Astrocyte of the hippocampus (primary cell): ENCODE results near the gene CDC25B.
"Not testable (repeated sequence)": the region's sequence is repeated elsewhere in the genome, so short reads cannot be mapped to it uniquely, and the experiment has no call there.

ENCODE experiments used
- DNase-seq: peaks from one replicate; pipeline ENCODE4 v3.0.0; 2011; ENCODE audit warnings: low read depth, low spot score

The CDC25B gene

GRCh38 chr20:3784863-3785239, 11.3 kb upstream of the CDC25B start:
- DNase-seq = no peak

GRCh38 chr20:3785240-3786125, 10.6 kb upstream of the CDC25B start:
- peak; percentile 31 for DNase-seq

GRCh38 chr20:3786126-3786484, 10.0 kb upstream of the CDC25B start:
- peak; percentile 78 for DNase-seq

GRCh38 chr20:3786665-3787323, 9.3 kb upstream of the CDC25B start, which contains the start of gene CENPB:
TSS of gene CENPB (minus strand) at chr20:3786740. CDS start at chr20:3786483, 257 bp downstream.
- peak; percentile 95 for DNase-seq

- DNase-seq = no peak
These were observed 8.6 kb upstream of the CDC25B start for GRCh38 chr20:3787324-3788014.

- no peak for DNase-seq
These were observed 7.4 kb upstream of the CDC25B start for GRCh38 chr20:3788685-3789155.

- not testable (repeated sequence) for DNase-seq
These were observed 6.9 kb upstream of the CDC25B start for GRCh38 chr20:3789201-3789600.

GRCh38 chr20:3794168-3794567, 1.9 kb upstream of the CDC25B start:
- DNase-seq = not testable (repeated sequence)

GRCh38 chr20:3794701-3795420, 1.2 kb upstream of the CDC25B start:
- DNase-seq = no peak

- no peak for DNase-seq
These were observed 541 bp downstream of the CDC25B start for GRCh38 chr20:3796477-3797225.

GRCh38 chr20:3797226-3797545, 1.1 kb downstream of the CDC25B start:
- no peak for DNase-seq

- no peak for DNase-seq
These were observed 1.7 kb downstream of the CDC25B start for GRCh38 chr20:3797592-3798372.

GRCh38 chr20:3798373-3798768, 2.3 kb downstream of the CDC25B start:
- no peak for DNase-seq

GRCh38 chr20:3798908-3799248, 2.8 kb downstream of the CDC25B start:
- DNase-seq = no peak

GRCh38 chr20:3800256-3800877, 4.3 kb downstream of the CDC25B start:
- no peak for DNase-seq

GRCh38 chr20:3800878-3801260, 4.8 kb downstream of the CDC25B start:
- DNase-seq = no peak

- DNase-seq = no peak
These were observed 5.2 kb downstream of the CDC25B start for GRCh38 chr20:3801299-3801698.

- DNase-seq = no peak
These were observed 5.7 kb downstream of the CDC25B start for GRCh38 chr20:3801846-3802245.

- DNase-seq = no peak
These were observed 6.6 kb downstream of the CDC25B start for GRCh38 chr20:3802524-3803239.
